ENCODE results near the gene TRAF2.

GRCh38 chr9:136934277-136934676 is 48.0 kb downstream of the TRAF2 start:
- TF ChIP-seq RAD21 (conservative IDR thresholded peaks at IDR 0.05 in 1 of 2, IDR thresholded peaks at IDR 0.05 in 1 of 2) (no peak), POLR2A (IDR thresholded peaks at IDR 0.05; ENCODE audit: low read length) (no peak), REST (IDR thresholded peaks at IDR 0.05) (no peak), CTCF (IDR thresholded peaks at IDR 0.05) (no peak)
